Esophagus (tissue), 2 donors: ENCODE results near the gene ANXA5. TPM values are rescaled to one million over a fixed set of nuclear protein-coding genes. Genes with fewer than 3 reads are reported as not detected.

Experiments
- H3K27ac ChIP-seq, 2 donors: one replicate each; pipeline ENCODE4 v1.5.1; 2013; ENCODE audit warnings: low read depth in 2 of 2, mild to moderate bottlenecking in 2 of 2, inconsistent platforms in 1 of 2, low read length in 1 of 2, moderate library complexity in 1 of 2
- H3K27me3 ChIP-seq, 2 donors: one replicate each; pipeline ENCODE4 v1.6.1; 2013; ENCODE audit warnings: low read length in 2 of 2, control low read depth in 1 of 2, mild to moderate bottlenecking in 1 of 2; ENCODE audit not compliant: insufficient read depth in 2 of 2, control insufficient read depth in 1 of 2
- H3K36me3 ChIP-seq, 2 donors: one replicate each; pipeline ENCODE4 v1.6.1; 2013; ENCODE audit warnings: low read length in 1 of 2; ENCODE audit not compliant: control insufficient read depth in 2 of 2, insufficient read depth in 2 of 2
- H3K4me1 ChIP-seq, 2 donors: one replicate each; pipeline ENCODE4 v1.6.1; 2013; ENCODE audit warnings: low read length in 1 of 2; ENCODE audit not compliant: control insufficient read depth in 2 of 2, insufficient read depth in 2 of 2
- H3K4me3 ChIP-seq, 2 donors: one replicate each; pipeline ENCODE4 v1.5.1; 2013; ENCODE audit warnings: low read length in 2 of 2, mild to moderate bottlenecking in 2 of 2, low read depth in 1 of 2, moderate library complexity in 1 of 2
- H3K9me3 ChIP-seq, 2 donors: one replicate each; pipeline ENCODE4 v1.6.1; 2013; ENCODE audit warnings: mild to moderate bottlenecking in 2 of 2, low read depth in 1 of 2, low read length in 1 of 2, moderate library complexity in 1 of 2; ENCODE audit not compliant: control insufficient read depth in 2 of 2, insufficient read depth in 1 of 2
- WGBS, 2 donors: extraction: QIAGEN DNeasy Blood & Tissue Kit; methylation state at CpG; one replicate each; pipeline ENCODE4 v1.1.7; 2013; 5-methylcytosine and 5-hydroxymethylcytosine counted together
- polyA plus RNA-seq, 2 donors: library from polyadenylated mRNA; stranded (reverse); fragments of 200-250 nt; gene quantifications; one replicate each; pipeline ENCODE4 v1.2.3, GENCODE V29; 2013
- donor health status: healthy with polysubstance abuse.
- donor health status: Bipolar disorder and iron deficiency.

The ANXA5 gene
- polyA plus RNA-seq, 2 donors = 86.3 to 97.2 TPM

GRCh38 chr4:121655320-121656268, 41.2 kb downstream of the ANXA5 start:
- no peaks in the 10 kb centered on the region for H3K36me3 ChIP-seq
- WGBS, 2 donors = 62 to 65% methylated on average over 7 of the region's 7 CpGs
- no peaks in the 10 kb centered on the region for H3K9me3 ChIP-seq
- H3K27me3 ChIP-seq = no peaks in the 10 kb centered on the region
- H3K4me1 ChIP-seq = no peaks in the 10 kb centered on the region
- no peak overlapping the region for H3K27ac ChIP-seq
- no peak overlapping the region for H3K4me3 ChIP-seq

- Histone ChIP-seq H3K27ac (no peak overlapping the region), H3K36me3 (no peaks in the 10 kb centered on the region), H3K4me3 (no peak overlapping the region), H3K4me1 (no peaks in the 10 kb centered on the region), H3K27me3 (no peaks in the 10 kb centered on the region), H3K9me3 (no peaks in the 10 kb centered on the region)
- WGBS, 2 donors = 85 to 88% methylated on average over 3 of the region's 3 CpGs
These were observed 42.0 kb downstream of the ANXA5 start for GRCh38 chr4:121654738-121655137.

GRCh38 chr4:121653986-121654385, 42.8 kb downstream of the ANXA5 start:
- WGBS, 2 donors = 83 to 90% methylated on average over 6 of the region's 6 CpGs
- Histone ChIP-seq H3K4me3 (no peak overlapping the region), H3K9me3 (no peaks in the 10 kb centered on the region), H3K27me3 (no peaks in the 10 kb centered on the region), H3K27ac (no peak overlapping the region), H3K36me3 (no peaks in the 10 kb centered on the region), H3K4me1 (no peaks in the 10 kb centered on the region)

- 96 to 97% methylated on average over 1 of the region's 1 CpG for WGBS, 2 donors
- Histone ChIP-seq H3K36me3 (no peaks in the 10 kb centered on the region), H3K9me3 (no peaks in the 10 kb centered on the region), H3K4me3 (no peak overlapping the region), H3K27me3 (no peaks in the 10 kb centered on the region), H3K4me1 (no peaks in the 10 kb centered on the region), H3K27ac (no peak overlapping the region)
These were observed 43.6 kb downstream of the ANXA5 start for GRCh38 chr4:121653214-121653613.

GRCh38 chr4:121651597-121651996, 45.2 kb downstream of the ANXA5 start:
- H3K9me3 ChIP-seq = no peaks in the 10 kb centered on the region
- no peaks in the 10 kb centered on the region for H3K4me1 ChIP-seq
- no peak overlapping the region for H3K4me3 ChIP-seq
- no peaks in the 10 kb centered on the region for H3K27me3 ChIP-seq
- WGBS, 2 donors = 38 to 42% methylated on average over 5 of the region's 5 CpGs
- no peak overlapping the region for H3K27ac ChIP-seq
- H3K36me3 ChIP-seq = no peaks in the 10 kb centered on the region

- Histone ChIP-seq H3K4me1 (no peaks in the 10 kb centered on the region), H3K27ac (no peak overlapping the region), H3K4me3 (no peak overlapping the region), H3K27me3 (no peaks in the 10 kb centered on the region), H3K36me3 (no peaks in the 10 kb centered on the region), H3K9me3 (no peaks in the 10 kb centered on the region)
- 64 to 74% methylated on average over 2 of the region's 2 CpGs for WGBS, 2 donors
These were observed 46.0 kb downstream of the ANXA5 start for GRCh38 chr4:121650741-121651140.

GRCh38 chr4:121648516-121648915, 48.3 kb downstream of the ANXA5 start:
- Histone ChIP-seq H3K27ac (no peak overlapping the region), H3K27me3 (no peaks in the 10 kb centered on the region), H3K9me3 (no peaks in the 10 kb centered on the region), H3K4me3 (no peak overlapping the region), H3K4me1 (no peaks in the 10 kb centered on the region), H3K36me3 (no peaks in the 10 kb centered on the region)
- WGBS, 2 donors = 26 to 32% methylated on average over 3 of the region's 3 CpGs

- Histone ChIP-seq H3K27me3 (no peaks in the 10 kb centered on the region), H3K4me3 (no peak overlapping the region), H3K36me3 (no peaks in the 10 kb centered on the region), H3K27ac (no peak overlapping the region), H3K4me1 (no peaks in the 10 kb centered on the region), H3K9me3 (no peaks in the 10 kb centered on the region)
- 79 to 81% methylated on average over 8 of the region's 8 CpGs for WGBS, 2 donors
These were observed 53.7 kb downstream of the ANXA5 start for GRCh38 chr4:121642876-121643585.

GRCh38 chr4:121642292-121642691, 54.5 kb downstream of the ANXA5 start:
- 57 to 61% methylated on average over 2 of the region's 2 CpGs for WGBS, 2 donors
- no peaks in the 10 kb centered on the region for H3K4me1 ChIP-seq
- no peak overlapping the region for H3K4me3 ChIP-seq
- no peaks in the 10 kb centered on the region for H3K36me3 ChIP-seq
- H3K27me3 ChIP-seq = no peaks in the 10 kb centered on the region
- no peak overlapping the region for H3K27ac ChIP-seq
- H3K9me3 ChIP-seq = no peaks in the 10 kb centered on the region
